T-helper 2 cell (primary cell): Measurements from ENCODE around the gene GID4.

ENCODE experiments used
- DNase-seq, 5 experiments: peaks; one replicate each; pipeline versions ENCODE4 v3.0.0 to v3.0.0-alpha.2; 2012 to 2022

The GID4 gene

DNA sequence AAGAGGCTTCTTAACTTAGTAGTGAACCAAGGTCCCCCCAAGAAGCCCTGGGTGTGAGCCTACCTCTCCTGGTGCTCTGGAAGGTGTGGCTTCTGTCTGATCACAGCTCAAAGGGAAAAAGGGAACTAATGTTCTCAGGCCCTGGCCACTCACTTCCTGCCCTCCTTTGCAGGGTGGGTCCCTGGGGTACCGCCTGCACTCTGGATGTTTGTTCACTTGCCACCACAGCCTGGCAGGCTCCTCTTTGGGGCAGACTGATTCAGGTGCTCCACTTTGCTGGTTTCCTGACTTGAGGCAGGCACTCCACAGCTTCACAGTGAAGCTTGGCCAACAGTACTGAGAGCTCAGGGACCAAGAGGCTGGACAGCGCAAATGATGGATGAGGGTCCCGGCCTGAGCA lies 63.4 kb downstream of the GID4 start:
- no peak for DNase-seq

DNA sequence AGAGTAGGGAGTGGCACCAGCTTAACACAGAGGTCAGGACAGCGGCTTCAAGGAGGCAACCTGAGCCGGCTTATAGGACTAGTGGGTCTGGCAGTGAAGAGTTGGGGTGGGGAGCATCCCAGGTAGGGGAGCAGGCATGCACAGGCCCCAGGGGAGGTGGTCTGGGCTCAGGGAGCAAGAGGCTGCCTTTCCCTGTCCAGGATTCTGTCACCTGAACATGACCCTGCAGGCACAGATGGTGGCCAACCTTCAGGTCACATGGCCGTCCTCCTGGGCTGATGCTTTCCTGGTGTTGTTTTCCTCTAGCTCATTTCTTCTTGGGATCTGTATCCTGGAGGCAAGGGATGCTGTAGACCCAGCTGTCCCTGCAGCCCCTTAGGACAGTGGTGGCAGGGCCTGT lies 65.8 kb downstream of the GID4 start:
- no peak for DNase-seq

DNA sequence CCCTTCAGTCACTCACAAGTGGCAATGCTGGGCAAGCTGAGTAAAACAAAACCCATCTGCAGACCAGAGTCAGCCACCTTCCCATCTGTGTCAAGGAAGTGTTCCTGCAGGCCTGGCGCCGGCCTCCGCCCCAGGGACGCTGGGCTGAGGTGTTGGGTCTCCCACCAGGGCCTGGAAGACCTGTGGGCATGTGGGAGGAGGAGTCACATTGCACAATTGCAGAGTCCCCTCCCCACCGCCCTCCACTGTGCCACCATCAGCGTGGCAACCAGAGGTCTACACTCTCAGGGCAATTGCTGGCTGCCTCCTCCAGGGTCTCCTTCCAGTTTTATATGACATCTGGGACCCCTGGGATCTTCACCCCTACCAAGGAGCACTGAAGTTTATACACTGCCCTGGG lies 66.4 kb downstream of the GID4 start:
- DNase-seq = no peak

- DNase-seq = no peak
Observed at GRCh38 chr17:18106211-18106610, 67.0 kb downstream of the GID4 start.

- DNase-seq = no peak
Observed at GRCh38 chr17:18107061-18107790, 68.0 kb downstream of the GID4 start.

DNA sequence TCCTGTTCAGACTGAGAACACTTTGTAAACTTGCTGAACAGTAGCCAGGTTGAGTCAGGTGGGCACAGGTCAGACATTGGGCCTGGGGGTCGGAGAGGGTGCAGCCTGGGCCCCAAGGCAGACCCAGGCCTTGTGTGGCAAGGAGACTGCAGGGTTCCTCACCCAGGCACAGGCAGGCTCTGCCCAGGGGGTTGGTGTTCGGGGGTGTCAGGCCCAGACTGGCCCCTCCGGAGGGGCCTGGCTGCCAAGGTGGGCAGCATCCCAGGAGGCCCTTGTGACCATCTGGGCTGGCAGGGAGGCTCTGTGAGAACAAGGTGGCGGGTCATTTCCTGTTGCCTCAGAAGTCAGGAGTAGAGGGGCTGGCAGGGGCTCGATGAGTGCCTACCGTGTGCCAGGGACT lies 68.8 kb downstream of the GID4 start:
- DNase-seq = no peak

- DNase-seq = no peak
Observed at GRCh38 chr17:18108401-18109312, 69.4 kb downstream of the GID4 start, which contains the start of gene MYO15A. Gene MYO15A (plus strand): TSS chr17:18108756. CDS start chr17:18118801, 10,045 bp downstream.

GRCh38 chr17:18109935-18110485 lies 70.8 kb downstream of the GID4 start:
- DNase-seq = no peak

DNA sequence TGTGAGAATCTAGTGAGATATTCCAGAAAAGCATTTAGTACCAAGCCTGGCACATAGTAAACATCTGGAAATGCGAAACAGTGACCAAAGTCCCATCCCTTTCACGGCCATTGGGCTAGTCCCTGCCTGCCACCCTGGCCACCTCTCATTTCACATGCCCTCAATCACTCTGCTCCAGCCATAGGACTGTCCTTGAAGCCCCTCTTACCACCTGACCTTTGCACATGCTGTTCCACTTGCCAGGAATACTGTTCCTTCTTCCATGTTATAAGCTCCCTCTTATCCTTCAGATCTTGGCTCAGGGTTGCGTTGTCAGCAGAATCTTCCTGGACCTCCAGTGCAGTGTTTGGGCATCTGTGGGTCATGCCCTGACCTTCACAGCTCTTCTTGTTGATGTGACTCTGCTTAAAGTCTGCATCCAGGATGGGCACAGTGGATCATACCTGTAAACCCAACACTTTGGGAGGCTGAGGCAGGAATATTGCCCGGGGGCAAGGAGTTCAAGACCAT lies 71.5 kb downstream of the GID4 start:
- DNase-seq = no peak

GRCh38 chr17:18111330-18111971 lies 72.2 kb downstream of the GID4 start:
- no peak for DNase-seq

DNA sequence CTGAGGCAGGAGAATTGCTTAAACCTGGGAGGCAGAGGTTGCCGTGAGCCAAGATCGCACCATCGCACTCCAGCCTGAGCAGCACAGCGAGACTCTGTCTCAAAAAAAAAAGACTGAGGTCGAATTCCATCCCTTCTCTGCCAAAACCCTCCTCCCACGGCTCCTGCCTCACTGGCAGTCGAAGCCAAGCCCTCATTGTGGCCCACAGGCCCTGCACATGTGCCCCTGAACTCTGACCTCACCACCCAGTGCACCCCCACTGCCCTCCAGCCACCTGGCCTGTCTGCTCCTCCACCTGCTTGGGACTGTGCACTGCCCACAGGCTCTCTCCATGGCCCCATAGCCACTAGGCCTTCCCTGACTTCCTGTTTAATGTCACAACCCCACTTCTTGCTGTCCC lies 76.3 kb downstream of the GID4 start:
- no peak for DNase-seq

DNA sequence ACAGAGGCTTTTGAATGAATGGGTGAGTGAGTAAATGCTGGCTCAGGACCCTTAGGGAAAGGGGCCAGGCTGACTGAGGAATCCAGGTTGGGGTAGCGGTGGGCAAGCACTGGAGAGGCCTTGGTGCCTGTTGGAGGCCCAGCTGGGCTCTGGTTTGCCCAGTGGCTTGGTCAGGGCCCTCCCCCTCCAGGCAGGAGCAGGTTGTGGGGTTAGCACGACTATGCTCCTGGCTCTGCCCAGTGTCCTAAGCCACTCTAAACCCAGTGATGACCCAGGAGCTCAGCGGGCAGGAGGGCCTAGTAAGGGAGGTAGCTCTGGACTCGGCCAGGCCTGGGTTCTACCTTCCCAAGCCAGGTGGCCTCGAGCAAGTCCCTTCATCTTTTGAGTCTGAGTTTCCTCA lies 76.9 kb downstream of the GID4 start:
- DNase-seq = no peak

GRCh38 chr17:18117533-18117932 lies 78.3 kb downstream of the GID4 start:
- DNase-seq = no peak
